B cell (primary cell): ENCODE measurements around the gene MED26.

ENCODE experiments used
- EZH2 ChIP-seq: IDR thresholded peaks from 2 replicates; pipeline ENCODE4 v1.6.1; 2012; ENCODE audit warnings: borderline replicate concordance, low read depth, mild to moderate bottlenecking, moderate library complexity, low read length; ENCODE audit not compliant: insufficient read depth, poor library complexity, severe bottlenecking
- TF ChIP-seq, protein P1 (sequence below): fragments of 200-600 bp; IDR thresholded peaks from one replicate; pipeline ENCODE4 v1.8.0; 2022; ENCODE audit warnings: antibody characterized with exemption, mild to moderate bottlenecking

DNA sequence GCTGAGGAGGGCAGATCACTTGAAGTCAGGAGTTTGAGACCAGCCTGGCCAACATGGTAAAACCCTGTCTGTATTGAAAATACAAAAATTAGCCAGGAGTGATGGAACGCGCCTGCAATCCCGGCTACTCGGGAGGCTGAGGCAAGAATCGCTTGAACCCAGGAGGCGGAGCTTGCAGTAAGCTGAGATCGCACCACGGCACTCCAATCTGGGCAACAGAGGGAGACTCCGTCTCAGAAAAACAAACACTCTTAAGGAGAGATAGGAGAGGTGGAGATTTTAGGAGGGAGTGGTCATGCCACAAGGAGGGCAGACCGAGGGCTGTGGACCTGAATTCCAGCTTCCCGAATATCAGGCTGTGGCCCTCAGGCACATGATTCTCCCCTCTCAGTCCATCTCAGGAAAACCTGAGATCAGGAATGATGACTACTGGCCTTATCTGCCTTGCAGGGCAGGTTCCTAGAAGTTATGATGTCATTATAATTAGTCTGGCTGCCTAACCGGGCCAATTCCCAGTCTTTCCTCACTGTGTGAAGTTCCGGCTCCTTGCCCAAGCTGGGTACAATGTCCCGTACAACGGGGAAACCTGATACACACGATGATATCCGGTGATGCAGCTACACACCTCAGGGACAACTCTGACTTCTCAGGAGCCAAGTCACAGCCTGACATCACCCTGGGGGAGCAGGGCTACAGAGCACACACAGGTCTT is 58.2 kb downstream of the MED26 start:
- no peak for TF ChIP-seq EZH2
- TF ChIP-seq, protein P1, sequence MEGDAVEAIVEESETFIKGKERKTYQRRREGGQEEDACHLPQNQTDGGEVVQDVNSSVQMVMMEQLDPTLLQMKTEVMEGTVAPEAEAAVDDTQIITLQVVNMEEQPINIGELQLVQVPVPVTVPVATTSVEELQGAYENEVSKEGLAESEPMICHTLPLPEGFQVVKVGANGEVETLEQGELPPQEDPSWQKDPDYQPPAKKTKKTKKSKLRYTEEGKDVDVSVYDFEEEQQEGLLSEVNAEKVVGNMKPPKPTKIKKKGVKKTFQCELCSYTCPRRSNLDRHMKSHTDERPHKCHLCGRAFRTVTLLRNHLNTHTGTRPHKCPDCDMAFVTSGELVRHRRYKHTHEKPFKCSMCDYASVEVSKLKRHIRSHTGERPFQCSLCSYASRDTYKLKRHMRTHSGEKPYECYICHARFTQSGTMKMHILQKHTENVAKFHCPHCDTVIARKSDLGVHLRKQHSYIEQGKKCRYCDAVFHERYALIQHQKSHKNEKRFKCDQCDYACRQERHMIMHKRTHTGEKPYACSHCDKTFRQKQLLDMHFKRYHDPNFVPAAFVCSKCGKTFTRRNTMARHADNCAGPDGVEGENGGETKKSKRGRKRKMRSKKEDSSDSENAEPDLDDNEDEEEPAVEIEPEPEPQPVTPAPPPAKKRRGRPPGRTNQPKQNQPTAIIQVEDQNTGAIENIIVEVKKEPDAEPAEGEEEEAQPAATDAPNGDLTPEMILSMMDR = no peak
